Fibroblast of skin of right biceps (primary cell): Measurements from ENCODE around the gene FHOD3.
"Not testable (repeated sequence)": the region's sequence is repeated elsewhere in the genome, so short reads cannot be mapped to it uniquely, and the experiment has no call there.

Experiments
- DNase-seq: peaks from one replicate; pipeline ENCODE4 v3.0.0-alpha.2; 2013

The FHOD3 gene

GRCh38 chr18:36813824-36814223 is 516.3 kb downstream of the FHOD3 start:
- no peak for DNase-seq

GRCh38 chr18:36814994-36815393 is 517.5 kb downstream of the FHOD3 start:
- DNase-seq = no peak

- not testable (repeated sequence) for DNase-seq
Observed at GRCh38 chr18:36816096-36816495, 518.6 kb downstream of the FHOD3 start.

GRCh38 chr18:36817039-36817438 is 519.5 kb downstream of the FHOD3 start:
- DNase-seq = no peak

- DNase-seq = no peak
Observed at GRCh38 chr18:36818652-36819051, 521.1 kb downstream of the FHOD3 start.

- no peak for DNase-seq
Observed at GRCh38 chr18:36819621-36820020, 522.1 kb downstream of the FHOD3 start.

- peak; percentile 63 for DNase-seq
Observed at GRCh38 chr18:36821681-36822080, 524.2 kb downstream of the FHOD3 start.

- DNase-seq = no peak
Observed at GRCh38 chr18:36825526-36825925, 528.0 kb downstream of the FHOD3 start.

- no peak for DNase-seq
Observed at GRCh38 chr18:36826556-36826955, 529.0 kb downstream of the FHOD3 start.

- DNase-seq = peak; percentile 75
Observed at GRCh38 chr18:36828157-36828629, 530.7 kb downstream of the FHOD3 start.

- peak; percentile 91 for DNase-seq
Observed at GRCh38 chr18:36828630-36829361, 531.3 kb downstream of the FHOD3 start, which contains the start of the genes KIAA1328 and TPGS2. KIAA1328 (plus strand) TSS chr18:36829127; CDS start chr18:36829139, 12 bp downstream. TPGS2 (minus strand) TSS chr18:36829002; CDS start chr18:36828767, 235 bp downstream.
